RWPE1 (cell line): ENCODE data around the gene TM9SF4.

ENCODE experiments used
- CTCF ChIA-PET: fragments of 350-600 bp; sonication (Branson Sonifier 250); formaldehyde crosslinking; extraction: SDS; loops from one replicate; lab custom pipeline; 2021; lab: Yijun Ruan, JAX
- POLR2A ChIA-PET: fragments of 400-600 bp; formaldehyde crosslinking; extraction: SDS; loops from one replicate; lab custom pipeline; 2020; ENCODE audit warnings: antibody characterized with exemption; ENCODE audit not compliant: low non-redundant PET; lab: Yijun Ruan, JAX
- DNase-seq: peaks from one replicate; pipeline ENCODE4 v3.0.0; 2012; ENCODE audit warnings: low spot score
- H3K27ac ChIP-seq: fragments of 450-650 bp; 2 replicates; pipeline ENCODE4 v1.5.1; 2017
- CTCF ChIP-seq: fragments of 450-650 bp; conservative IDR thresholded peaks from 2 replicates; pipeline ENCODE4 v1.5.1; 2017; ENCODE audit warnings: low read depth, mild to moderate bottlenecking

The TM9SF4 gene

GRCh38 chr20:32069711-32070110, 39.8 kb upstream of the TM9SF4 start:
- no peak for TF ChIP-seq CTCF
- POLR2A ChIA-PET, result no interaction called here
- DNase-seq, result no peak
- no peak overlapping the region for H3K27ac ChIP-seq
- CTCF ChIA-PET, result no interaction called here

DNA sequence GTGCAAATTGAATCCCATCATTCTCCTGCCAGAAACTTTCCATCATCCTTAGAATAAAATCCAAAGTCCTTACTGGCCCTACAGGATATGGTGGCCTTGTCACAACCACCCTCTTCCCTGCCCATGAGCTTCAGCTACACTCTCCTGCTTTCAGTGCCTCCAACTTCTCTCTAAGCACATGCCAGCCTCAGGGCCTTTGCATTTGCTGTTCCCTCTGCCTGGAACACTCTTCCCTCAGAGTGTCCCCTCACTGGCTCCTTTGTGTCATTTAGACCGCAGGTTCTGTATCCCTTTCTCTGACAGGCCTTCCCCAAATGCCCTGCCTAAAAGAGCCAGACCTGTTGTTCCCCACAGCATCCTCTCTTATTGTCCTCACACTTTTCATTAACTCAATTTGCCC, 39.2 kb upstream of the TM9SF4 start:
- ChIA-PET CTCF (no interaction called here), POLR2A (no interaction called here)
- H3K27ac ChIP-seq, result no peak overlapping the region
- no peak for TF ChIP-seq CTCF
- no peak for DNase-seq

DNA sequence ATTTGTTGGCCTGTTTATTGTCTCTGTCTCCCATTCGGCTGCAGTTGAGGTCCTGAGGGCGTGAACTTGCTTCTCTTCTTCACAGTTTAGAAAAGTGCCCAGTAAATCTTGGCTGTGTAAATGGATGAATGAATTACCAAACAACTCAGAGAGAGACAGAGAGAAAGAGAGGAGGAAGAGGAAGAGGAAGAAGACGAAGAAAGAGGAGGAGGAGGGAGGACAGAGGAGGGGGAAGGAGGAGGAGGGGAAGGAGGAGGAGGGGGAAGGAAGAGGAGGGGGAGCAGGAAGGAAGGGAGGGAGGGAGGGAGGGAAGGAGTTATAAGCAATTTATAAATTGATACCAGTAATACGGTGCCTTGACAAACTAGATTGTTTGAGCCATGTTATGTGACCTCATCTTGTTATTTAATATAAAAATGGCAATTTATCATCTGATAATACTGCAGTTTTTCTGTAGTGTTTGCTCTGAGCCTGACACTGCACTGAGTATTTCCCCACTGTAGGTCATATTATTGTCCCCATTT, 38.8 kb upstream of the TM9SF4 start:
- CTCF ChIA-PET, result no interaction called here
- DNase-seq, result no peak
- no peak for TF ChIP-seq CTCF
- POLR2A ChIA-PET, result no interaction called here
- H3K27ac ChIP-seq, result no peak overlapping the region

- POLR2A ChIA-PET, result no interaction called here
- H3K27ac ChIP-seq, result no peak overlapping the region
- DNase-seq, result no peak
- CTCF ChIA-PET, result interaction anchor here (1.6 kb wide), 1 partner anchor 40 kb away, joined by 3 read pairs; no protein-coding TSS in a partner anchor
- TF ChIP-seq CTCF, result no peak
Measured at GRCh38 chr20:32071395-32072167, 37.9 kb upstream of the TM9SF4 start.

- H3K27ac ChIP-seq, result no peak overlapping the region
- POLR2A ChIA-PET, result no interaction called here
- no peak for TF ChIP-seq CTCF
- CTCF ChIA-PET, result interaction anchor here (0.8 to 1.6 kb wide), 2 partner anchors 19 to 41 kb away, joined by 3 to 4 read pairs; no protein-coding TSS in a partner anchor
- DNase-seq, result no peak
Measured at GRCh38 chr20:32072168-32072750, 37.3 kb upstream of the TM9SF4 start.

DNA sequence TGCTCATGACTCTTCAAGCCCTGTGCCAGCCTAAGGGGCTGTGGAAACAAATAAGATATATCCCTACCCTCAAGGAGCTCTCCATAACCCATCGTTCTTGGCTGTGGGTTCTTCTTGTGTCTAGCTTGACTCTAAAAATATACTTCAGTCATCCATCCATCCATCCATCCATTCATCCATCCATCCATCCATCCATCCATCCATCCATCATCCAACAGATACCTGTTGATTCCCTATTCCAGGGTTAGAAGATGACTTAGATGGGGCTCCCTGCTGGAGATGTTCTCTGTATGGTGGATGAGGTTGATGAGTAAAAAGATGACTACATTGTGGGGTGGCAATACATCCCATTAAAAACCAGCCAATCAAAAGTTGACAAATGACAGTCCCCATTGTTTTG, 34.0 kb upstream of the TM9SF4 start:
- POLR2A ChIA-PET, result no interaction called here
- no peak for TF ChIP-seq CTCF
- CTCF ChIA-PET, result interaction anchor here (1.1 to 2.5 kb wide), 5 partner anchors 9 to 223 kb away, joined by 3 to 8 read pairs (median 4); no protein-coding TSS in a partner anchor
- no peak overlapping the region for H3K27ac ChIP-seq
- no peak for DNase-seq
